NCI-H1694 (cell line): ENCODE data around the gene NDE1.

Experiments used
- DNase-seq: peaks from one replicate; lab custom pipeline; 2025; lab: John Stamatoyannopoulos, UW

NDE1 gene

DNA sequence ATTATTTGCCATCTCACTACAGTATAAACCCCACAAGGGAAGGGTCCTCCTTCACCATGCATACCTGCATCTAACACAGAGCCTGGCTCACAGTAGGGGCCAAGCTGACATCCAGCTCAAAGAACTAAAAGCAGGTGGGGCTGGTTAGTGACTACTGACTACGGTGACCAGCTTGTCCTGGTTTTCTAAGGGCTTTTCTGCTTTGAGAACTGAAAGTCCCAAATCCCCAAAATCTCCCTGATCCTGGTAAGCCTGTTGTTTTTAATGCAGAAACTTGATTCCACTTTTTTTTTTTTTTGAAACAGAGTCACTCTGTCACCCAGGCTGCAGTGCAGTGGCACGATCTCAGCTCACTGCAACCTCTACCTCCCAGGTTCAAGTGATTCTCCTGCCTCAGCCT is 89.4 kb downstream of the NDE1 start:
- DNase-seq, result no peak

DNA sequence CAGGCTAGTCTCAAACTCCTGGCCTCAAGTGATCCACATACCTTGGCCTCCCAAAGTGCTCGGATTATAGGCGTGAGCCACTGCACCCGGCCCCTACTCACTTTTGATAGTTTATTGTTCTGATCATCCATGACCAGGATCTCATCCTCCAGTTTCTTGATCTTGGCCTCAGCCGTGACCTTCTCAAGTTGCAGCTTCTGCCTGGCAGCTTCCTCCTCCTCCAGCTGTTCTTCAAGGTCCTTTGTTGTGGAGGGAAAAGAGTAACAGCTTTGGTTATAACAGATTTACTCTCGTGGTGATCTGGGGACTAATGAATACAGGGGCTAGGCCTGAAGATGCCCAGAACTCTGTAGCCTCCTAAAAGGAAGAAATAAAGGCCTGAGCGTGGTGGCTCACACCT is 89.9 kb downstream of the NDE1 start:
- no peak for DNase-seq

DNA sequence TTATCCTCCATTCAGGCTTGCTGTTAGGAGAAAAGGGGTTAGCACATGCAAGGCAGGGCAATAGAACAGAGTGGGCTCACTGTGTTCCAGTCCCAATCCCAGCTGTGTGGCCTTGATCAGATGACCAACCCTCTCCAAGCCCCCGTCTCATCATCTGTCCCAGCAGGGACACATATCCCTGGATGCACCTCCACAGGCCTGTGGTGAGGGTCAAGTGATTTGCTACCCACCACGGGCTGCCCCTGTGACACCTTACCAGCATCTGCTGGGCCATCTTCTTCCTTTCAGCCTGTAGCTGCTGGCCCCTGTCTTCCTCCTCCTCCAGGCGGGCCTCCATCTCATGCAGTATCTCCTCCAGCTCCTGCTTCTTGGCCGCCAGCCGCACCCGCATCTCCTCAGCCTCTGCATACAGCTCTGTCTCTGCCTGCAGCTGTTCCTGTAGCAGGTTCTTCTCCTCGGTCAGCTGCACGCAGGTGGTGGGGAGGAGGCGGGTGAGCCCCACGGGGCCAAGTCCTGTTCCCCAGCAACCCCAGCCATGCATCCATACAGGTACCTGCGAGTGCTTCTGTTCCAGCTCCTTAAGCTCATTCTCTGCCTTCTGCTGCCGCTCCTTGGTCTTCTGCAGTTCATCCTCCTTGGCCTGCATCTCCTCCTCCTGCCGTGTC is 91.3 kb downstream of the NDE1 start:
- no peak for DNase-seq

DNA sequence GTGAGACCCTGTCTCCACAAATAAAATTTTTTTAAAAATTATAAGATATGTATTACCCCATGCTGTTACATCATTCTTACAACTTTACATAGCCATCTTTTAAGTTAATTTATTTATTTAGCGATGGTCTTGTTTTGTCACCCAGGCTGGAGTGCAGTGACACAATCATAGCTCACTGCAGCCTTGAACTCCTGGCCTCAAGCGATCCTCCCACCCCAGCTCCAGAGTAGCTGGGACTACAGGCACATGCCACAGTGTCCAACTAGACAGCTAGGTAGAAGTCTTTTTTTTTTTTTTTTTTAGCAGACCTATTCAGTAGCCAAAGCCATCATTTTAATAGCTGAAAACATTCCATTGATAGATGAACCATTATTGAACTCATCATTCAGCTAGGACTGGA is 92.7 kb downstream of the NDE1 start:
- DNase-seq, result no peak

DNA sequence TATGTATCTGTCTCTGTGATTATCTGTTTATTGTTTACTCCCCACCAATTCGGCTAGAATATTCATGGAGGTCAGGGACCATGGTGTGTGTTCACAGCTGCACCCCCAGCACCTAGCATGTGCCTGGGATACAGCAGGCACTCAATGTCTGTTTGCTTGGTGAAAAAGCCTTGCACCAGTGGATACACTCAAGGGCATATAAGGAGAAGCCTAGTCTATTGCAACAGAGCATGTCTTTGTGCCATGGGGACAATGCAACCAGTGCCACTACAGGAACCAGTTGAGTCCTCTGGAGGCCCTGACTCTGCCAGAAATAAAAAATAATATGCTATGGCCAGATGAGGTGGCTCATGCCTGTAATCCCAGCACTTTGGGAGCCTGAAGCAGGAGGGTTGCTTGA is 93.6 kb downstream of the NDE1 start:
- no peak for DNase-seq

DNA sequence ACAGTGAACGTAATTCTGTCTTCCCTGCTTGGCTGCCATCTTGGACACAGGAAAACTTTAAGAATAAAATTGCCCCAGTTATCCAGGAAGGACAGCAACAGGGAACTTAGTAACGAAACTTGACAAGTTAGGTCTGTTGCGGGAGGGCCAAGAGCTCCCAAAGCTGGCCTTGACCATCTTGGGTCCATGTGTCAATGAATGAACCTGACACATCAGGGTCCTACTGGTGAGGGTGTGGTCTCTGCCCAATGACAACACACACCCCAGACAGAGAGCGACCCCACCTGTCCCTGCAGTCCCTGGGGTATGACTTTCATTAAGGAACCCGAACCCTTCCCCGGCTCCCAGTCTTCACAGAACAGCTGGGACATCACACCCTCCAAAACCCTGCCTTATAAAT is 96.3 kb downstream of the NDE1 start:
- DNase-seq, result no peak

DNA sequence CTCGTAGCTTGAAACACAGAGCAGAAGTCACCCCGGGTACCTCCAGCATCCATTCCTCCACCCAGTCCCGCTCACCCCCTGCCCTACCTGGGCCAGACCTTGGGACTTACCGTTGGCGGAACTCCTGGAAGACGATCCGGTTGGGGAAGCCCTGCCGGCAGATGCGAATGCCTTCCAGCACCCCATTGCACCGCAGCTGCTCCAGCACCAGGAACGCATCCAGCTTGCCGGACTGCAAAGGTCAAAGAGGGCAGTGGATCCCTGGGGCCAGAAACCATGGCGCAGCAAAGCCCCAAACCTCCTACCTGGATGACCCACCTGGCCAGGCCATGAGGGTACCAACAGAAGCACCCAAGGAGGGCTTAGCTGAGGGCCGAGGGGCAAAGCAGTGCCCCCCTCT is 97.9 kb downstream of the NDE1 start:
- no peak for DNase-seq

DNA sequence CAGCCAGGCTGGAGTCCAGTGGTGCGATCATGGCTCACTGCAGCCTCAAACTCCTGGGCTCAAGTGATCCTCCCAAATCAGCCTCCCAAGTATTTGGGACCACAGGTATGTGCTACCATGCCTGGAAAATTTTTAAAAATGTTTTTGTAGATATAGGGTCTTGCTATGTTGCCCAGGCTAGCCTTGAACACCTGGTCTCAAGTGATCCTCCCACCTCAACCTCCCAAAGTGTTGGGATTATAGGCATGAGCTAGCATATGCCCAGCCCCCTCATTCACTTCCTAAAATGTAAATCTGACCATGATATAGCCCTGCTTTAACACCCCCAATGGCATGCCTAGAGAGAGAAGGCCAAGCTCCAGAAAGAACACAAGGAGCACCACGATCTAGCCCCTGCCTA is 98.6 kb downstream of the NDE1 start:
- DNase-seq, result no peak

DNA sequence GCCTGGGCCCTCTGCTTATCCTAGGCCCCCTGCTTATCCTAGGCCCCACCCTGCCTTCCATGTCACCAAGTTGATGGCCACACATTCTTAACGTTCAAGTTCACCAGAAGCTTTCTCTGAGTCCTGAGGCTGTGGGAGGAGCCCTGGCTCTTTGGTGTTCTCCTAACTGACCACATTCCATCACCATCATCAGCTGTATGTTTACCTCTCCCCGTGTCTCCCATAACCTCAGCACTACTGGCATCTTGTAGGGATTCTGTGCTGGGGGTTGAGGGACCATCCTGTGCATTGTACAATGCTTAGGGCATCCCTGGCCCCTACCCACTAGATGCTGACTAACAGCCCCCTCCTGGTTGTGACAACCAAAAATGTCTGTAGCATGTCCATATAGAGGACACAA is 99.3 kb downstream of the NDE1 start:
- DNase-seq, result no peak

DNA sequence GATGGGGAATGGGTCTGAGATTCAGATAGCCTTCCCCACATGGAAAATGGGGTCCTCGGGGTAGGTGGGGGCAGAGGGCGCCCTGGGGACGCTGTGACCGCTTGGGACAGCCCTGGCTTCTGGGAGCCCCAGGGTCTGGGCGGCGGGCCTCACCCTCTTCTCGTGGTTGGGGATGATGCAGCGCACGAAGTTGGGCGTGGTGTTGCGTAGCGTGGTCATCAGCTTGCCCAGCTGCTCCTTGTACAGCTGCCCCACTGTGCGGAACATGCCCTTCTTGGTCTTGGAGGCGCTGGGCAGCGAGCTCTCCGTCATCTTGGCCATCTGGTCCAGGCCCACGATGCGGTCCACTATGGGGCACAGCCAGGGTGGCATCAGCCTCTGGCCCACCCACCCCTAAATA is 99.9 kb downstream of the NDE1 start:
- no peak for DNase-seq

DNA sequence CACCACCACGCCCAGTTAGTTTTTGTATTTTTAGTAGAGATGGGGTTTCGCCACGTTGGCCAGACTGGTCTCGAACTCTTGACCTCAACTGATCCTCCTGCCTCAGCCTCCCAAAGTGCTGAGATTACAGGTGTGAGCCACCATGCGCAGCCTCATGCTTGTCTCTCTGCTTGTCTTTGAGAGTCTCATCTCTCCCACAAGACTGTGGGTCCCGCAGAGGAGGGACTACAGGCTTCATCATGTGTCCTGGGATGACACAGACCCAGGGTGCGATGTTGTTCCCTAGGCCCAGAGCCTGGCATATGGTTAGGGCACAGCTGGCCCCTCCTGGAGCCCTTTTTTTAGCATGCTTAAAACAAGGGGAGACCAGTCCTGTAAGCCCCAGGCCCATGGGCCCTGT is 101.9 kb downstream of the NDE1 start:
- DNase-seq, result no peak

DNA sequence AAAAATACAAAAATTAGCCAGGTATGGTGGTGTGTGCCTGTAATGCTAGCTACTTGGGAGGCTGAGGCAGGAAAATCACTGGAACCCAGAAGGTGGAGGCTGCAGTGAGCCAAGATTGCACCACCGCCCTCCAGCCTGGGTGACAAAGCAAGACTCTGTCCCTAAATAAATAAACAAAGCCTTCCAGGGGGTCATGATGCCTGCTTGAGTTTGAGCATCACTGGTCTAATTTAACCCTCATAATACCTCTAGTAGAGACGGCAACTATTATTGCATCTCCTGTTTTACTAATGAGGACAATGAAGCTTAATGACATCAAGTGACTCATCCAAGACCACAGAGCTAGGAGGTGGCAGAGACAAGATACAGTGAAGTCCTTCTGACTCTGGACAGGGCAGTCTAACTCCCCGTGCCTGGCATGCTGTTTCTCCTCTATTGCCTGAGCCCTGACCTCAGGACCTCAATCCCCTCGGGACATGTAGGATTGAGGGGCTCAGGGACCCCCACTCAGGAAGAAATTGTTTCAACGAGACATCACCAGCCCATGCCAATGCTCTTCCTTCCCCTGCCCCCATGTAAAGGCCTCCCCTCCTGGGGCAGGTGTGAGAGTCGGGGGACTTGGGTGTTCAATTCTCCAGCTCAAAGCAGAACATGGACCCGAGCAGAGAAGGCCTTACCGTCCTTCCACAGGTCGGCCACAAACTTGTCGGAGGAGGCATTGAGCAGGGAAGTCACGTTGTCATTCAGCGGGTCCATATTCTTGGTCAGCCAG is 102.9 kb downstream of the NDE1 start:
- no peak for DNase-seq

DNA sequence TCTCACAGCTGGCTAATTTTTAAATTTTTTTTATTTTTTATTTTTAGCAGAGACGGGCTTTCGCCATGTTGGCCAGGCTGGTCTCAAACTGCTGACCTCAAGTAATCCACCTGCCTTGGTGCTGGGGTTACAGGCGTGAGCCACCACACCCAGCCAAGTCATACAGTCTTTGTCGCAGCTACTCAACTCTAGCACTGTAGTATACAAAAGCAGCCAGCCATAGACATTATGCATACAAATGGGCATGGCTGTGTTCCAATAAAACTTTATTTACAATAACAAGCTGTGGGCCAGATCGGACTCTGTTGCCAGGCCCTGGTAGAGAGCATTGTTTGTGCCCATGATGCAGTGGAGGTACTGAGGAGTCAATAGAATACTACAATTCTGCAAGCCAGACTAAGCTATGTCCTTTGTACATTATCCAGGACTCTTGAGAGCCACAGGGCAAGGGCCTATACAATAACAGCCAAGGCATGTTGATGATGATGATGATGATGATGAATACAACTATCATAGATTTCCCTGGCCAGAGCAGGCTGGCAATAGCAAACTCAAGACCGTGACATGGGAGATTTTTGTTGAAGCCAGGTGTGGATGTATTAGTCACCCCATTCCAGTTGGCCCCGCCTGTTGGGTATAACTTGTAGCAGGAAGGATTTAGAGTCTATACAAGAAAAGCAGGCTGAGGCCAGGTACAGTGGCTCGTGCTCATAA is 104.9 kb downstream of the NDE1 start:
- DNase-seq, result no peak

DNA sequence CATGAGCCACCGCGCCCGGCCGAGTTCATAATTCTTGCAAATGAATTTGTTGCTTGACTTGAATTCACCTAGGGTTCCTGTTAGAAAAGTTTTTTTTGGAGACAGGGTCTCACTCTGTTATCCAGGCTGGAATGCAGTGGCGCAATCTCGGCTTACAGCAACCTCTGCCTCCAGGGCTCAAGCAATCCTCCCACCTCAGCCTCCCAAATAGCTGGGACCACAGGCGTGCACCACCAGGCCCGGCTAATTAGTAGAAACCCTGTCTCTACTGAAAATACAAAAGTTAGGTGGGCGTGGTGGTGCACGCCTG is 107.0 kb downstream of the NDE1 start:
- no peak for DNase-seq

DNA sequence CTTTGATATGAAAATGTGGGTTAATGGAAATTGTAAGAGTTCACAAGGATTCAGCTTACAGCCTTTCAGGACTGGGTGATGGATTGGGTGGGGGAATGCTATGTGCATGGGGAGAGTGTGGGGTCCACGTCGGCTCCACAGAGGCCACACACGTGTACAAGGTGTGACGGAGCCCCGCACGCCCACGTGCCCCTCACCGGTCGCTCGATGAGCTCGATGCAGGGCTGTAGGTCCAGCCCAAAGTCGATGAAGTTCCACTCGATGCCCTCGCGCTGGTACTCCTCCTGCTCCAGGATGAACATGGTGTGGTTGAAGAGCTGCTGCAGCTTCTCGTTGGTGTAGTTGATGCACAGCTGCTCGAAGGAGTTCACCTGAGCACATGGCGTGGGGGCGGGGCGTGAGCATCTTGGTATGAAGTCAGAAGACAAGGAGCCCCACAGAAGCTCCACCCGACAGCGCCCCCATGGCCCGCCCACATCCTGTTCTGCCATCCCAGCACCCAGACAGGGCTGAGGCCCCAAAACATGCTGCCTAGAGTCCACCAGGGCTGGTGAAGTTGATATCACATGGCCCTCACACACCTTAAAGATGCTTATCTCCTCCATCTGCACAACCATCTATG is 107.7 kb downstream of the NDE1 start:
- DNase-seq, result no peak

DNA sequence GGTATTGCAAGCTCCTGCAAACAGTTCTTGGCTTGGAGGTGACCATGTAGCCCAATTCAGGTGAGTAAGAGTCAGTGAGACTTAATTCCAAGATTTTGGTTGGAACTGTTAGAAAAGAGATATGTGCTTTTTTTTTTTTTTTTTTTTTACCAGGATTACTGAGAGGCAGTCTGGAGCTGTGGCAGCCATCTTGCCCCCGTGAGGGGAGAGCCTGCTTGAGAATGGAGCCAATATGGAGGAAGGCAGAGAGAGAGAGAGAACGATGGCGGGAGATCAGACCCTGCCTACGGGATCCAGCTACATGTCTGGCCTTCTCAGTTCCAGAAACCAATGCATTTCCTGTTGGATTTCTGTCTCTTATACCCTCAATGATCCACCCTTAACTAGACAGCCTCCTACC is 109.0 kb downstream of the NDE1 start:
- no peak for DNase-seq

DNA sequence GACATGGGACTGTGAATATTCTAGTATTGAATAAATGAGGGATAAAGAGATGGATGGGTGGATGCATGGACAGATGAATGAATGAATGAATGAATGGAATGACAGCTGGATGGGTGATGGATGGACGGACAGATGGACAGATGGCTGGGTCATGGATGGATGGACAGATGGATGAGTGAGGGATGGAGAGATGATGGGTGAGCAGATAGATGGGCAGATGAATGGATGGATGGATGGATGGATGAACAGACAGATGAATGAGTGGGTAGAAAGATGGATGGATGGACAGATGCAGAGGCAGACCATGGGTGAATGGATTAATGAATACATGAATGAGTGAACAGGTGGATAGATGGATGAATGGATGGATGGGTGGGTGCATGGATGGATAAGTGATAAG is 110.1 kb downstream of the NDE1 start:
- no peak for DNase-seq

DNA sequence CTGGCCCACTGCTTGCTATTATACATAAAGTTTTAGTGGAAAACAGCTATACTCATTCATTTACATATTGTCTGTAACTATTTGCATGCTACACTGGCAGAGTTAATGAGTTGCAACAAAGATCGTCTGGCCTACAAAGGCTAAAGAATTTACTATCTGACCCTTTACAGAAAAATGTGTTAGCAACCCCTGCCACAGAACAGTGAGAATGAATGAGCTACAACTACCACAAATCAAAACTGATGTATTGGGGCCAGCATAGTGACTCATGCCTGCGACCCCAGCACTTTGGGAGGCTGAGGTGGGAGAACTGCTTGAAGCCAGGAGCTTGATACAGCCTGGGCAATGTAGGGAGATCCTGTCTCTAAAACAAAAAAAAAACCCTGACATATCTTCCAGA is 114.1 kb downstream of the NDE1 start:
- DNase-seq, result no peak

DNA sequence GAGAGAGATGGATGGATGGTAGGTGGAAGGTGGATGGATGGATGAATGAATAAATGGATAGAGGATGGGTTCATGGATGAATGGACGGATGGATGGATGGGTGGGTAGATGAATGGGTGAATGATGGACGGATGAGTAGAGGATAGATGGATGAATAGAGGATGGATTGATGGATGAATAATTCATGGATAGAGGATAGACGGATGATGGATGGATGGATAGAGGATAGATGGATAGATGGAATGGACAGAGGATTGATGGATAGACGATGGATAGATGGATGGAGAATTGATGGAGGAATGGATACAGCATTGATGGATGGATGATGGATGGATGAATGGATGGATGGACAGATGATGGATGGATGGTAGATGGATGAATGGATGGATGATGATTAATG is 115.1 kb downstream of the NDE1 start:
- no peak for DNase-seq

DNA sequence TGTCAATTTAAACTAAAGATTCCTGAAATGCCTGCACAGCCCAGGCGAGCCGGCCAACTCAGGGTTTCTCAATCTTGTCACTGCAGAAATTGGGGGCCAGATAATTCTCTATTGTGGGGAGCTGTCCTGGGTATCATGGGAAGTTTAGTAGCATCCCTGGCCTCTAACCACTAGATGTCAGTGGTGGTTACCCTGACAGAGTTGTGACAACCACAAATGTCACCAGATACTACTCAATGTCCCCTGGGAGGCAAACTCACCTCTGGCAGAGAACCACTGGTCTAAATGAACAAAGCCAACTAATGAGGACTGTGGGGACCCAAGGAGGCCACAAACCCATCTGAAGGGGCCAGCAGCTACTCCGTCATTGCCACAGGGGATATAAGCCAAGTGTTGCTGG is 115.8 kb downstream of the NDE1 start:
- peak; percentile 14 for DNase-seq

DNA sequence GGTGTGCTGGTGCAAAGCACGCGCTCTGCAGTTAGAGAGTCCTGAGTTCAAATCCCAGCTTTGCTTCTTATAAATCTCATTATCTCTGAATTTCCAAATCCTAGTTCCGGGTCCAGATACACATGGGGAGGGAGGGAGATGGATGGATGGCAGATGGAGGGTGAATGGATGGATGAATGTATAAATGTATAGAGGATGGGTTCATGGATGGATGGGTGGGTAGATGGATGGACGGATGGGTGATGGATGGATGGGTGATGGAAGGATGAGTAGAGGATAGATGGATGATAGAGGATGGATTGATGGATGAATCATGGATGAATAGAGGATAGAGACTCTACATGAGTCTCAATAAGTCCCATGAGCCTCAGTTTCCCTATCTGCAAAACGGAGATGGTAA is 116.9 kb downstream of the NDE1 start:
- DNase-seq, result no peak

DNA sequence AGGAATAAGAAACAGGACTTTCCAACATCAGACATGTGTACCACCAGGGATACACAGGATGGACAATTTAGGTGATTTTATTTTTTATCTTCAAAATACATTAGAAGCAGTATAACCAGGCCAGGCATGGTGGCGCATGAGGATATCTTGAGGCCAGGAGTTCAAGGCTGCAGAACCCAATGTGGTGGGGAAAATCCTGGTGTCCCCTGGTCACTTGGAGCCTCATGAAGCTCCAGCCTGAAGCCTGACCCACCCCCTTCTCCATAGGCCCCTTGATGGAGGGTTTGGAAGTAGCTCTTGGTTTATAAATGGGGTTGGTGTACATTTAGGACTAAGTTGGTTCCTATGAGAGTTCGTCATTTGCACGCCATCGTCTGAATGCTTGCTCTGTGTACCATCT is 118.2 kb downstream of the NDE1 start:
- DNase-seq, result no peak

DNA sequence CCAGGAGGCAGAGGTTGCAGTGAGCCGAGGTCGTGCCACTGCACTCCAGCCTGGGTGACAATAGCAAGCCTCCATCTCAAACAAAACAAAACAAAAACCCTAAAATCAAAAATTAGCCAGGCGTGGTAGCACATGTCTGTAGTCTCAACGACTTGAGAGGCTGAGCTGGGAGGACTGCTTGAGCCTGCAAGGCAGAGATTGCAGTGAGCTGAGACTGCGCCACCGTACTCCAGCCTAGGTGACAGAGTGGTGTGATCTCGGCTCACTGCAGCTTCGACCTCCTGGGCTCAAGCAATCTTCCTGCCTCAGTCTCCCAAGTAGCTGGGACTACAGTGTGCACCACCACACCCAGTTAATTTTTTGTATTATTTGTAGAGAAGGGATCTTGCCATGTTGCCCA is 119.2 kb downstream of the NDE1 start:
- DNase-seq, result no peak
